Chondrocyte (in vitro differentiated cells): ENCODE measurements around the gene SMOC1. TPM values are rescaled to one million over a fixed set of nuclear protein-coding genes. Genes with fewer than 3 reads are reported as not detected.

Experiments
- DNase-seq: peaks from one replicate; pipeline ENCODE4 v3.0.0; 2021; ENCODE audit warnings: mixed read lengths, low spot score
- H3K27ac Mint-ChIP-seq: one replicate; pipeline ENCODE4 v1.8.0; 2021; ENCODE audit warnings: mild to moderate bottlenecking, moderate library complexity, mixed read lengths; ENCODE audit not compliant: unreplicated experiment
- H3K27me3 Mint-ChIP-seq: 2 replicates; pipeline ENCODE4 v1.8.0; 2021; ENCODE audit warnings: low read depth, mixed read lengths
- H3K36me3 Mint-ChIP-seq: 2 replicates; pipeline ENCODE4 v1.8.0; 2021; ENCODE audit warnings: low read depth, mixed read lengths
- H3K4me1 Mint-ChIP-seq: 2 replicates; pipeline ENCODE4 v1.8.0; 2021; ENCODE audit warnings: low read depth, mild to moderate bottlenecking, mixed read lengths
- H3K4me3 Mint-ChIP-seq: one replicate; pipeline ENCODE4 v1.8.0; 2021; ENCODE audit warnings: mild to moderate bottlenecking, moderate library complexity, mixed read lengths; ENCODE audit not compliant: unreplicated experiment
- H3K9me3 Mint-ChIP-seq: 2 replicates; pipeline ENCODE4 v1.8.0; 2021; ENCODE audit warnings: low read depth, mixed read lengths
- total RNA-seq: library from RNA; stranded (reverse); gene quantifications from 3 replicates; pipeline ENCODE4 v1.2.1, GENCODE V29; 2021
- TF ChIP-seq, protein P1 (sequence below): fragments of 200-600 bp; sonication (generic); IDR thresholded peaks from 2 replicates; pipeline ENCODE4 v1.5.0; 2021; ENCODE audit warnings: antibody characterized with exemption, mild to moderate bottlenecking, moderate library complexity

Gene SMOC1
- total RNA-seq, 1 donor from 2014 or later, result 1.1 TPM

DNA sequence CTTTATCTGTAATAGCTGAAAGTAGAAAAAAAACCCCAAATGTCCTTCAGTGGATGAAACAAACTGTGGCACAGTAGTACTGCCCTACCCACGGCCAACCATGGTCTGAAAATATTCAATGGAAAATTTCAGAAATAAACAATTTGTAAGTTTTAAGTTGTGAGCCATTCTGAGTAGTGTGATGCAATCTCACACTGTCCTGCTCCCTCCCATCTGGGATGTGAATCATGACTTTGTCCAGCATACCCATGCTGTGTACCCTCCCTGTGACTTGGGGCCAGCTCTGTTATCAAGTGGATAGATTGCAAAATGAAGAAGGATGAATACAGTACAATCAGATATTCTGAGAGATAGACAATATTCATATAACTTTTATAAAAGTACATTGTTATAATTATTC, 106.2 kb downstream of the SMOC1 start:
- DNase-seq, result no peak
- Mint-ChIP-seq H3K27ac (no peak overlapping the region), H3K4me1 (no peaks in the 10 kb centered on the region), H3K9me3 (no peaks in the 10 kb centered on the region), H3K36me3 (no peaks in the 10 kb centered on the region), H3K27me3 (peaks cover 22% of the 10 kb centered on the region), H3K4me3 (no peak overlapping the region)
- TF ChIP-seq, protein P1, sequence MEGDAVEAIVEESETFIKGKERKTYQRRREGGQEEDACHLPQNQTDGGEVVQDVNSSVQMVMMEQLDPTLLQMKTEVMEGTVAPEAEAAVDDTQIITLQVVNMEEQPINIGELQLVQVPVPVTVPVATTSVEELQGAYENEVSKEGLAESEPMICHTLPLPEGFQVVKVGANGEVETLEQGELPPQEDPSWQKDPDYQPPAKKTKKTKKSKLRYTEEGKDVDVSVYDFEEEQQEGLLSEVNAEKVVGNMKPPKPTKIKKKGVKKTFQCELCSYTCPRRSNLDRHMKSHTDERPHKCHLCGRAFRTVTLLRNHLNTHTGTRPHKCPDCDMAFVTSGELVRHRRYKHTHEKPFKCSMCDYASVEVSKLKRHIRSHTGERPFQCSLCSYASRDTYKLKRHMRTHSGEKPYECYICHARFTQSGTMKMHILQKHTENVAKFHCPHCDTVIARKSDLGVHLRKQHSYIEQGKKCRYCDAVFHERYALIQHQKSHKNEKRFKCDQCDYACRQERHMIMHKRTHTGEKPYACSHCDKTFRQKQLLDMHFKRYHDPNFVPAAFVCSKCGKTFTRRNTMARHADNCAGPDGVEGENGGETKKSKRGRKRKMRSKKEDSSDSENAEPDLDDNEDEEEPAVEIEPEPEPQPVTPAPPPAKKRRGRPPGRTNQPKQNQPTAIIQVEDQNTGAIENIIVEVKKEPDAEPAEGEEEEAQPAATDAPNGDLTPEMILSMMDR, result no peak

DNA sequence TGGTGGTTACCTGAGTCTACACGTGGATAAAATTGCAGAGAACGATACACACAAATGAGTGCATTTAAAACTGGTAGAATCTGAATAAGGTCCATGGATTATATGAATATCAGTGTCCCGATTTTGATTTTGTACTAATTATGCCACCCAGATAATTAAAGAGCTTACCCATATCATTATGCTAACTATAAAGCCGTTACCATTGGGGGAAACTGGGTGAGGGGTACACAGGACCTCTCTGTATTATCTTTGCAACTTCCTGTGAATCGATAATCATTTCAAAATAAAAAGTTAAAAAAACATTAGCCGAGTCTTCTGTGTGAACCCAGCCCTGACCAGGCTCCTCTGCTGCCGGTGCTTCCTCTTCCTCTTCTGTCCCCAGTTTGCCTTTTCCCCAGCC, 107.1 kb downstream of the SMOC1 start:
- Mint-ChIP-seq H3K36me3 (no peaks in the 10 kb centered on the region), H3K27ac (no peak overlapping the region), H3K4me1 (no peaks in the 10 kb centered on the region), H3K9me3 (no peaks in the 10 kb centered on the region), H3K4me3 (no peak overlapping the region), H3K27me3 (peaks cover 17% of the 10 kb centered on the region)
- DNase-seq, result no peak
- TF ChIP-seq, protein P1, result no peak

DNA sequence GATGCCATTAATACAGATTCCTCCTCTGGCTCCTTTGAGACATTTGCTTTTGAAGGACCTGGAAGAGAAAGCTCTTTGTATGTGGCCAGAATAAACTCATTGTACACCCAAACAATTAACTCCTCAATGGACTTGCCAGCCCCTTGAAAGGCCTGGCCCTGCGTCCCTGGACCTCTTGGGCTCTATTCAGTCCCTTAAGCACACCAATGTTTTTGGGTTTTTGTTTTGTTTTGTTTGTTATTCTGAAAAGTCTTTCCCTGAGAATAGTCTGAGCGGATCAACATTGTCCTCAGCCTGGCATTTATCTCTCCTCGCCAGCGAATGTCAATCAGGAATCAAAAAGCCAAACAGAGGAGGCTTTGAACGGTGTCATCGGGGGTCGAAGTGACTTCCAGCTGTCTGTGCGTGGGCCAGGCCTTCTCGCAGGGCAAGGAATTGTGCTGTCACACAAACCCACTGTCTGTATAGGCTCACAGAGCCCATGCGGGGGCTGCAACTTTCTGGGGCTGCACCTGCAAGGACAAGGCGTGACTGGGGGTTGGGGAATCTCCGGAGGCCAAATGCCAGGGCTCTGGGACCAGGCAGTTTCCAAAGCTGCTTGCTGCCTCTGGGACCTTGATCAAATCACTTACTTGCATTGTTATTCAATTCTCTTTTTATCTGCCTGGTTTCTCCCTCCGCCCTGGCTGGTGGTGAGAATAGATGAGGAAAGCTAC, 108.3 kb downstream of the SMOC1 start:
- H3K4me3 Mint-ChIP-seq, result no peak overlapping the region
- peaks cover 5% of the 10 kb centered on the region for H3K4me1 Mint-ChIP-seq
- H3K27ac Mint-ChIP-seq, result no peak overlapping the region
- TF ChIP-seq, protein P1, result no peak
- DNase-seq, result no peak
- H3K27me3 Mint-ChIP-seq, result peaks cover 13% of the 10 kb centered on the region
- no peaks in the 10 kb centered on the region for H3K36me3 Mint-ChIP-seq
- H3K9me3 Mint-ChIP-seq, result no peaks in the 10 kb centered on the region

DNA sequence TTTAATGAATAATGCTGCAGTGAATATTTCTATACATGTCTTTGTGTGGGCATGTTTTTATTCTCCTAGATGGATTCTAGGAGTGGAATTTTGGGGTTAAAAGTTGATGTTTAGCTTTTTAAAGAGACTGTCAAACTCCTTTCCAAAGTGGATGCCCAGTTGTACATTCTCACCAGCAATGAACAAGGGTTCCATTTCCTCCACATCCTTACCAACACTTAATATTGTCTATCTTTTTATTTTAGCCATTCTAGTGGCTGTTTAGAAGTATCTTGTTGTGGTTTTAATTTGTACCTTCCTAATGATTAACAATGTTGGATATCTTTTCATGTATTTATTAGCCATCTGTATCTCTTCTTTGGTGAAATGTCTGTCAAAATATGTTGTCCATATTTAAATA, 109.8 kb downstream of the SMOC1 start:
- no peaks in the 10 kb centered on the region for H3K36me3 Mint-ChIP-seq
- TF ChIP-seq, protein P1, result no peak
- no peak for DNase-seq
- H3K4me3 Mint-ChIP-seq, result no peak overlapping the region
- H3K9me3 Mint-ChIP-seq, result no peaks in the 10 kb centered on the region
- no peak overlapping the region for H3K27ac Mint-ChIP-seq
- peaks cover 17% of the 10 kb centered on the region for H3K27me3 Mint-ChIP-seq
- H3K4me1 Mint-ChIP-seq, result peaks cover 13% of the 10 kb centered on the region

DNA sequence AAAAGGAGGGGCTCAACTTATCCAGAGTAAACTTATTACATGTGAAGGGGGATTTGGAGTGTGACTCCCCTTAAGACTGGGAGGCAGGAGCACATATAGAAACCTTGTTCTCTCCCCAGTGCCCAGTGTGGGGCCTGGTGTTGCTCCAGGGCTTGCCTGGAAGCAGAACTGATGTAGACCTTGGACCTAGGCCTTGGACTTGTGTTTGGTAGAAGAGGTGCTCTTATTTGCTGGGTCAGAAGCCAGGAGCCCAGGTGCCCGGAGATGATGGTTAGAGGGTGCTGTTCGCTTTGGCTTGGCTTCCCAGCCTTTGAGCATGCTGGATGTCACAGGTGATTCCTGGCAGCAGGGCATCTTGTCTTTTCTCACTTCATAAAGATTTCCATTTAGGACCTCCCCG, 110.4 kb downstream of the SMOC1 start:
- DNase-seq, result no peak
- Mint-ChIP-seq H3K27me3 (peaks cover 17% of the 10 kb centered on the region), H3K36me3 (no peaks in the 10 kb centered on the region), H3K9me3 (no peaks in the 10 kb centered on the region), H3K4me3 (no peak overlapping the region), H3K4me1 (peaks cover 17% of the 10 kb centered on the region), H3K27ac (no peak overlapping the region)
- TF ChIP-seq, protein P1, result no peak
